GM18909 (cell line): Measurements from ENCODE around the gene ADGRB3.
A peak's percentile ranks its signal among the peaks of the same experiment; 100 is the strongest.
"Not testable (repeated sequence)": the region's sequence is repeated elsewhere in the genome, so short reads cannot be mapped to it uniquely, and the experiment has no call there.

ENCODE experiments used
- ATAC-seq: cut with Tn5 transposase; IDR thresholded peaks from one replicate; pipeline ENCODE4 v1.9.1; 2021; ENCODE audit warnings: mild to moderate bottlenecking; ENCODE audit not compliant: unreplicated experiment, poor library complexity

ADGRB3 gene

GRCh38 chr6:69096681-69097080 is 461.6 kb downstream of the ADGRB3 start:
- ATAC-seq: no peak

GRCh38 chr6:69097948-69098347 is 462.9 kb downstream of the ADGRB3 start:
- no peak for ATAC-seq

DNA sequence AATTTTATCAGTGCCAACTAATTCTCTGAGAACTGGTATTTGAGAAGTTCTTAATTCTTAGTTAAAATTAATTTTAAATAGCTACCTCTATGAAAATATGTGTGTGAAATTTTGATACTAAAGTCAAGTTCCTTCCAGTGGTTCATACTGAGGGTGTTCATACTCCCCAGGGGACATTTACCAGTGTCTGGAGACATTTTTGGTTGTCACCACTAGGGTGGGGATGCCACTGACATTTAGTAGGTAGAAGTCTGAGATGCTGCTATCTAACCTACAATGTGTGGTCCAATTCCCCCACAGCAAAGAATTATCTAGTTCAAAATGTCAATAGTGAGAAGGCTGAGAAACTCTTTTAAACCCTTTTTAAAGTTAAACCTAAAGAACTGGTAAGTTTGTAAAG is 463.8 kb downstream of the ADGRB3 start:
- peak; percentile 50 for ATAC-seq

DNA sequence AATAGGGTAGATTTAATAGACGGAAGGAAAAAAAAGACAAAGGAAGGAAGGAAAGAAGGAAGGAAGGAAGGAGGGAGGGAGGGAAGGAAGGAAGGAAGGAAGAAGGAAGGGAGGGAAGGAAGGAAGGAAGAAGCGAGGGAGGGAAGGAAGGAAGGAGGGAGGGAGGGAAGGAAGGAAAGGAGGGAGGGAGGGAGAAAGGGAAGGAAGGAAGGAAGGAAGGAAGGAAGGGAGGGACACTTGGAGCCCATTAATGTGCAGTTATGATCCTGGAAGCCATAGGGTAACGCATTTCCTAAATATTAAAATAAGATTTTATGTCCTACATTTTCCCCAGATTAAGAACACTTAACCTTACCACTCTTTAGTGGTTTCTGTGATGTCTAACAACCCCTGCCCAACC is 465.7 kb downstream of the ADGRB3 start:
- ATAC-seq: no peak

GRCh38 chr6:69102416-69102815 is 467.3 kb downstream of the ADGRB3 start:
- no peak for ATAC-seq

GRCh38 chr6:69105288-69105687 is 470.2 kb downstream of the ADGRB3 start:
- ATAC-seq: no peak

- no peak for ATAC-seq
Measured at GRCh38 chr6:69106511-69106910, 471.4 kb downstream of the ADGRB3 start.

- ATAC-seq: no peak
Measured at GRCh38 chr6:69111301-69111700, 476.2 kb downstream of the ADGRB3 start.

- ATAC-seq: no peak
Measured at GRCh38 chr6:69116658-69117057, 481.6 kb downstream of the ADGRB3 start.

- not testable (repeated sequence) for ATAC-seq
Measured at GRCh38 chr6:69121461-69122406, 486.7 kb downstream of the ADGRB3 start.

GRCh38 chr6:69122407-69122773 is 487.3 kb downstream of the ADGRB3 start:
- no peak for ATAC-seq

DNA sequence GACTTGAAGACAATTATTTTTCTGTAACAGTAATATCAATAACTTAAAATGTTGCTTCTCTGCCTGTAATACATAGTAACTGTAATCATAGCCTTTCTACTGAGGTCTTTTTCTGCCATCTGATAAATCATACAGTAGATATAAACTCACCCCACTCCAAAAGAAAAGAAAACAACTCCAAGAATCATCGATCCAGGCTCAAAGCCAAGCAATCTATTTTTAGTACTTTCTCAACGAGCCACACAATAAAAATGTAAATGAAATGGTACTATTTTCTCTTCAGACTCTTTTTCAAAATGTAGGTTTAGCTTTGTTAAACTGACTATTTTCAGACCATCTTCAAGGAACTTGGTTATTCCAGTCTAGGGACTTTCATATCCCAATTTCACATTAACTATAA is 493.3 kb downstream of the ADGRB3 start:
- no peak for ATAC-seq

DNA sequence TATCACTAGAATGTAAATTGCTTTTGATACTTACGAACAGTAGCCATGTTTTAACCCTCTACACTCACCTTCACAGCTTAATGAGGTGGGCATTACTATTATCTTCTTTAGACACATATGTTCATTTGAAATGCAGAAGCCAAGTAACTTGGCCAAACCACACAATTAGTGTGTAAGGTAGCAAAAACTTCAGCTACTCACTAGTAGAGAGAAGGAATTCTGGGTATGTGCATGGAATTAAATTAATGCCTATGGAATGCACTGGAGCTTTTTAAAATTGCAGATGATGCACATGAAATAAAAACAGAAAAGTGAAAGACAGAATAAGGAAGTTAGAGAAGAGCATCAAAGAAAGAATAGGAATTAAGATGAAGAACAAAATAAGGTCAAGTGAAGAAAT is 494.0 kb downstream of the ADGRB3 start:
- ATAC-seq: no peak

GRCh38 chr6:69135927-69136326 is 500.8 kb downstream of the ADGRB3 start:
- ATAC-seq: no peak

- no peak for ATAC-seq
Measured at GRCh38 chr6:69138148-69138547, 503.1 kb downstream of the ADGRB3 start.

- ATAC-seq: no peak
Measured at GRCh38 chr6:69138893-69139494, 503.9 kb downstream of the ADGRB3 start.

- ATAC-seq: no peak
Measured at GRCh38 chr6:69145062-69145461, 510.0 kb downstream of the ADGRB3 start.

DNA sequence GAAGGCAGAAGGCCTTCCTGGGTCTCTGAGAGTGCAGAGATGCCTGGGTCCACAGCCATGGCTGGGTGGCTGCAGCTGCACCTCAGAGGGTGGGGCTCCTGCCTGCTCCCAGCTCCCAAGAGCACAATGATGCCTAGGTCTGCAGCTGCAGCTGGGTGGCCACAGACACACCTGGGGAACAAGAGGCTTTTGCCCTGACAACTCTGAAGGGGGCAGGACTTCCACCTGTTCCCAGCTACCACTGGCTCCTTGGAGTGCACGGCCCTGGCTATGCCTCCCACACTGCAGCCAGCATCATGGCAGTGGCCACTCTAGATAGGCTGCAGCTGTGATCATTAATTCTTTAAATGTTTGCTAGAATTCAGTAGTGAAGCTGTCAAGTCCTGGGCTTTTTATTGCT is 511.3 kb downstream of the ADGRB3 start:
- ATAC-seq: no peak

DNA sequence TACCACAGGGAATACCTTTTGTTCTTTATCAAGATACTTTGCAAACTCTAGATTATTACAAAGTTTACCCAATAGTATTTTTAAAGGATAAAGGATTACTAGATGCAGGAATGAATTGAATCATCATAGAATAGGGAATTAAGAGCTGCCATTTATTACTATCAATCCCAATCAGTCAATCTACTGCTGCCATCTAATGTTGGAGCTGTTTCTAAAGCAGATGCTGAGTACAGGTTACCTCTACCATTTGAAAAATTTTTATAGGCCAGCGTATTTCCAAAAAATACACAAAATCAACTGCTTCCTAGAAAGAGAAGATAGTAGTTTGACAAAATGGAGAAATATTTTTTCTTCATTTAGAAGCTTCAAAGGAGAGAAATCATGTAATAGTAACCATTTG is 520.4 kb downstream of the ADGRB3 start:
- ATAC-seq: no peak

- no peak for ATAC-seq
Measured at GRCh38 chr6:69162811-69163210, 527.7 kb downstream of the ADGRB3 start.

DNA sequence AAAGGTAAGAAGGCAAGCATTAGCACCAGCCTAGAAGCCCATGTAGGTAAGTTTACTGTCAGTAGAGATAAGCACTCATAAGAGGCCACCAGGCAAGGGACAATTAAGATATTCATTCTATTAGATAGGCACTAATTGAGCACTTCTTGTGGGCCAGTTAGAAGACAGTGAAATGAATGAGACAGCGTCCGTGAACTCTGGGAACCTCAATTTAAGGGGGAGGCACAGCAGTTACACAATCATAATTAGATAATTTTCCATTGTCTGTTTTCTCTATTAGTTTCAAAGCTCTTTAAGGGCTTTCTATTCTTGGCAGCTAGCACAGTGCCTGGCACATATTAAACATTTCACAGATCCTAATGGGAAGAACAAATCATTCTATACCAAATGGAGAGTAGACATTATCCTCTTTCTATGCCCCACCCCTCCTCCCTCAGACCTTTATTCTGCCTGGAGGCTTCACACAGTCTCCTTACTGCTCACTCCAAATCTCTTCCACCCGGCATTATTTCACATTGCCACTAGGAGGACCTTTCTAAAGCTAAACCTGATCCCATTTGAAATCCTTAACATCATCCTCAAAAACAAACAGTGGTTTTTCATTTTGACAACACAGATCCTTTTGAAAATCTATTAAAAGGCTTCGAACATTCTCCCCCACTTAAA is 529.6 kb downstream of the ADGRB3 start:
- no peak for ATAC-seq
